Fibroblast of skin of right biceps (primary cell): ENCODE measurements around the gene CACTIN.

ENCODE experiments used
- DNase-seq: peaks from one replicate; pipeline ENCODE4 v3.0.0-alpha.2; 2013

The CACTIN gene

DNA sequence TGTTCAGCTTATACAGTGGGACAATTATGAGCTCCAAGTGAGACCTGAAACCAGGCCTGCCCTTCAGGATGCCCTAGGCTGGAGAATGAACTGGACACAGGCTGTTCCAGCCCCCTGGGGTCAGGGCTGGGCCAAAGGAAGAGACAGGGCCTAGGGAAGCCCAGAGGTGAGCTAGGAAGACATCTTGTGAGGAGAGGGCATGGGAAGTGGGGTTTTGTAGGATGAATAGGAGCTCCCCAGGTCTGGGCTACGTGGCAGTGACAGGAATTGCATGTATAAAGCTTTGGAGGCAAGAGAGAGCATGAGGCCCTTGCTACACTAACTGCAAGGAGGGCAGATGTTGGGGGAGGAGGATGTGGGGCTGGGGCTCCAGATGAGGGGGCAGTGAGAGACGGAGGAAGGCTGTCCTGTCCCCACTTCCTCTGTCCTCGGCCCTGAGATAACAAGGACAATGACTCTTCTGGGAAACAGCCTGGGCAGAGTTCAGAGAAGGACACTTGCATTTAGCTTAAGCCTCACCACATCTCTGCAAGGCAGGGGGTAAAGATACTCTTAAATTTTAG, 18.4 kb downstream of the CACTIN start:
- DNase-seq, result no peak

DNA sequence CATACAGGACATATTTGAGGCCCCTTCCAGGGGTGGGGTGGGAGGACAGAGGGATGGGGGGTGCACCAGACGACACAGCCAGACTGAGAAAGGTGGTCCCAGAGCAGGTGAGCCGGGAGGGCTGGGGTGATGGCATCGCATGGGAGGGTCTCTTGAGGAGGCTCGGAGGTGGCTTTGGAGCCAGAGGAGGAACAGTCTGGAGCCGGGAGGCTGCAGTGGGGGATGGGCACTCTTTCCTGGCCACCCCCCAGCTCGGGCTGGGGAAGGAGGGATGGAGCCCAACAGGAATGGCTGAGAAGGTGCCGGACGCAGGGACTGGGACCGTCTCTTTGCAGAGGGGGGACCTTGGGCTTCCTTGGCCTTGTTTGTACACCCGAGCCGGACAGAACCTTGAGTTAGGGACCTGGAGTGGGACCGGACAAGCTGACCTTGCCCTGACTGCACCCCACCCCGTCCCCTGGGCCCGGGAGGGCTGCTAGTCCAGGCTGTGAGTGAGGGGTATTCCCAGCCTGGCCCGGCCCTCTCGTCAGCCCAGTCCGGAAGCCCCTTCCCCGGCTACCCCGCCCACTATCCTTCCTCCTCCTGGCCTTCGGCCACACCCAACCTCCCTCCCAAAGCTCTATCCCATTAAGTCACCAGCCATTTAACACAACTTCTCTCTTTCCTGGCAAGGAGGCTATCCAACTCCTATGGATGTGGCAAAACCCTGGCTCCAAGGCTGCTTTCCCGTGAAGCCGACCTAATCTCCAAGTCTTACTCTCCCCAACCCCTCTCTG, 19.1 kb downstream of the CACTIN start:
- peak; percentile 42 for DNase-seq

DNA sequence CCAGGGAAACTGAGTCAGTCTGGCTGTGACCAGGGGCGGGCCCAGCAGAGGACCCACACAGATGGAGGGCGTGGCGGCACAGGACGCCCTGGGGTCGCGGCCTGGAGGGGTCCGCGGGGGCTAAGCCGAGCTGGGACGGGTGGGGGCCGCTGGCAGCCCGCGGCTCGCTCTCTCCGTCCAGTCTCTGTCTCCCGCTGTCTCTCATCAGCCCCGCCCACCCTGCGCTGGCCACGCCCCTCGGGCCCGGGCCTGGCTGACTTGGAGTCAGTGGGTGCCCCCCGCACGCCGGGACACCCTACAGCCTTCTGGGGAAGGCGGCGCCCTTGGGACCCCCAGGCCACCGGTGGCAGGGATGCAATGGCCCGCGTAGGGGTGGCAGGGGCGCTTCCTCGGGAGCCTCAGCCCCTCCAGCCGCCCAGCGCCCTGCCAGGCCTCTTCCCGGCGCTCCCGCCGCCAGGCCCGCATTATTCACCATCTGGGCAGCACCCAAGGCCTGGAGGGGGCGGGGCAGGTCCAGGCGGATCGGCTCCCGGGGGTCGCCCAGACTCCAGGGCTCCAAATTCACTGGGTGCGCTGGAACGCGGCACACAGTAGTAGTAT, 19.8 kb downstream of the CACTIN start, which contains the start of gene TBXA2R:
TSS of gene TBXA2R (minus strand) at position 186 of the 600 bp plus-strand sequence. CDS start 6,241 bp downstream, outside the sequence.
- DNase-seq, result peak; percentile 70

DNA sequence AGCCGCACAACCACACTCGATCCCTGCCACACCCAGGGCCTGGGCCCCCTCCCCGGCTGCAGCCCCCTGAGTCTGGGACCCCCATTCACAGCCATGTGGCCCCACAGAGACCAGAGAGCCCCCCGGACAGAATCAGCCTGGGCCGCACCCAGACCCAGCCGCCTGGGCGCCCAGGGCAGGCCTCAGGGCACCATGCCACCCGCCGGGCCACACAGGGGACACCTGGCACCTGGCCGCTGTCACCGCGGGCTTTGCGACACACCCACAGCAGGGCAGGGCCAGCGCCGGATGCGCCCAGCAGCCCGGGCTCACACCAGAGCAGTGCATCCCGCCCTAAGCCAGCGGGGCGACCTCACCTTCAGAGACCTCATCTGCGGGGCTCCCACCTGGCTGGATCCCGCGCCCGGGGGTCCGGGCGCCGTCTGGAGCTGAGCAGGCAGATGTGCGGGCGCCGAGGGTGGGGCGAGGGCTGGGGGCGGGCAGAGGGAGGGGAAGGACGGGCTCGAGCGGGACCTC, 20.4 kb downstream of the CACTIN start:
- no peak for DNase-seq

DNA sequence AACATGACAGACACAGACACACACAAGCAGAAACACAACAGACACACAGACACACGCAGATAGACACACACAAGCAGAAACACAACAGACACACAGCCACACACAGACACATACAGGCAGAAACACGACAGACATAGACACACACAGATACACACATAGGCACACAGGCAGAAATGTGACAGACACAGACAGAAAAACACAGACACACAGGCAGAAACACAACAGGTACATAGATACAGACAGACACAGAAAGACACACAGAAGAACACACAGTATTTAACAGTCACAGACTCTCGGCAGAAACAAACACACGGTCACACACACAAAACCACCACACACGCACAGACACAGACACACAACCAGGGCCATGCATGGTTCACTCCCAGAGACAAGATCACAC, 20.8 kb downstream of the CACTIN start:
- no peak for DNase-seq

DNA sequence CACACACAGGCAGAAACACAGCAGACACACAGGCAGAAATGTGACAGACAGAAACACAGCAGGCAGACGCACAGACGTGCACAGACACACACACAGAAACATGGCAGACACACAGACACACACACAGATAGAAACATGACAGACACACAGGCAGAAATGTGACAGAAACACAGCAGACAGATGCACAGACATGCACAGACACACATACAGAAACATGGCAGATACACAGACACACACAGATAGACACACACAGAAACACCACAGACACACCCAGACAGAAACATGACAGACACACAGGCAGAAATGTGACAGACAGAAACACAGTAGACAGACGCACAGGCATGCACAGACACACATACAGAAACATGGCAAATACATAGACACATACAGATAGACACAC, 21.2 kb downstream of the CACTIN start:
- DNase-seq, result no peak

DNA sequence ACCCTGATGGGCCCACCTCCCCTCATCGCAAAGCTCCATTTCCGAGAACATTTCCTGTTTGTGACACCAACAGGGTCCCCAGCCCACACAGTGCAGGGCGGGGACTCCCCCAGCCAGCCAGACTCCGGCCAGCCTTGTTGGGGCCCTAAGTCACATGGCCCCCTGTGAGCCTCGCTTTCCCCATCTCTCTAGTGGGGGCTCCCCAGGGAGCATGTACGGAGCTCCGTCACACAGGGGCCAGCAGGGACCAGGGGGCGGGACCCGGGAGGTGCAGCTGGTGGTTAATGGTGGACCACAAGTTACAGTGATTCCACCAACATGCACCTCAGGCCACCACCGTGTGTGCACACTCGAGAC, 21.6 kb downstream of the CACTIN start:
- no peak for DNase-seq

DNA sequence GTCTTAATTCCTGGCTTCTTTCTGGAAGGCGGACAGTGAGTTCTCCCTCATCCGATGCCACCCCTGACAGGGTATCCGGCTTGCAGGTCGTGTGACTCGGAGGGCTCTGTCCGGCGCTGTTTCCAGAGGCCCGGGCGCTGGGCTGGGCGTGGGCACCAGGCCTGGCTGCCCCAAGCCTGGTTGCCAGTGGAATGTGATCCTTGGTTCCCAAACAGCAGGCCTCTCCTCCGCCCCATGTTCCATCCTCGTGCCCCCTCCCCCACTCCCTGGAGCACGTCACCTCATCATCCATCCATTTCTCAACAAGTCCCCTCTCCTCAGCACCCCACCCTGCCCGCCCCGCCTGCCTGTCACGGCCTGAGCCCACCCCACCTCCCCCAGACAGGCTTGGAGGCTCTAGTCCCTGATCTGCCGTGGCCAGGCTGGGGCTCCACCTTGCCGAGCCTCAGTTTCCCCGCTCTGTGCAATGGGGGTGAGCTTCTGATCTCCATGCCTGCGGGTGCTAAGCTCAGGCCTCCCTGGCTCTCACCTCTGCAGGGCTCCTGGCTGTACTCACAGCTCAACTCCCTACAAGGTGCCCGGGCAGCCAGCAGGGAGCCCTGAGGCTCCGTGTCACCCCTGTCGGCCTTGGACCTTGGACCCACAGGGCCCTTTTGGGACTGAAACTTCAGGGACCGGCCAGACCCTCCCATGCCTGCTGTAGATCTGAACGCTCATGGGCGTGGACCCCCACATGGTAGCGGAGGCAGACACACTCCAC, 22.2 kb downstream of the CACTIN start:
- no peak for DNase-seq

DNA sequence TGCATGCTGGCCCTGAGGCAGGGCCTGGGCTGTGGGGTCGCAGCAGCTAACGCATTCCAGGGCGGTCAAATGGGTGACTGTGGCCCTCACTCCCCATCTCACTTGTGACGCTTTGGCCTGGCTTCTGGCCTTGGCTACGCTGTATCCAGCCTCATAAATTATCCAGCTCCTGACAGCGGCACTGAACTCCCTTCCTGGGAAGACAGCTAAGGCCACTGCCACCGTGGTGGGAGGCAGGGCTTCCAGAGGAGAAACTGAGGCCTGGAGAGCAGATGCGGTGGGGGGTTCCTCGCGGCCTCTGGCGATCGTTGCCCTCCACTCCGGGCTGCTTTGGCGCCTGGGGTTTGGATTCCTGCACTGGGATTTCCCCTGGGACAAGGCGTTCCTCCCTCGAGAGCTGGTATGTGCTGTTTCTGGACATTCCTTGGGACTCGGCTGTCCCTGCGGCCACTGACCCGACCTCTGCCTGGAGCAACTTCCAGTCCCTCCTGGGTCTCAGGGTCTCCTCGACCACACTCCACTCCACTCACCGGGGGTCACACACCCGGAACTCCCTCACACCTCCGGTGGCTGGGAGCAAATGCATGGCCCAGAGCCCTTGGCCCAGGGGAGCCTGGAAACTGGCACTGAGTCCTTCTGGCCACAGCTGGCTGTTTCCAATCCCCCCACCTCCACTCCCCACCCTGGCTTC, 23.3 kb downstream of the CACTIN start:
- DNase-seq, result no peak

DNA sequence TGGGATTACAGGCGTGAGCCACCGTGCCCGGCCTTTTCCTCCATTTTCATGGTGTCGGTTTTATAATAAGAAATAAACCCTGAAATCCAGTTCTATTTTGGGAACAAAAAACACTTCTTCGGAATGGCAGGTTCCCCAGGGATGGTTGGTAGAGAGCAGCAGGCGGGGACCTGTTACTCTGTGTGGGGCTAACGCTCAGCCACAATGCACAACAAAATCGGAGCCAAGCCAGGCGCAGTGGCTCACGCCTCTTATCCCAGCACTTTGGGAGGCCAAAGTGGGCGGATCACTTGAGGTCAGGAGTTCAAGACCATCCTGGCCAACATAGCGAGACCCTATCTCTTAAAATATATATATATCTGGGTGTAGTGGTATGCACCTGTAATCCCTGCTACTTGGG, 25.6 kb downstream of the CACTIN start:
- DNase-seq, result no peak

DNA sequence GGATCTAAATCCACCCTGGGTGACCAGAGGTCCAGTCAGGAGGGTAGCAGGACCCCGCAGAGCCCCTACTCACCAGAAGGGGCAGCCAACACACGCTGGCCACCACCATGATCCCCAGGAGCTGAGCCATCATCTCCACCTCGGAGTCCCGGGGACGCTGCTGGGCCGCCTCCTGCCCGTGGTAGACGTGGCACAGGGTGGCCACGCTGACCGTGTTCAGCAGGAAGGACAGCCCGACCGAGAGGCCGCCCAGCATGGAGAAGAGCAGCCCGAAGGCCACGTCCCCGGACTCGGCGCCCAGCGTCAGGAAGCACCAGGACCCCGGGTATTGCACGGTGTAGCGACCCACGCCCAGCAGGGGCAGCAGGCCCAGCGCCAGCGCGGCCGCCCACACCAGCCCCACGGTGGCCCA, 26.8 kb downstream of the CACTIN start:
- no peak for DNase-seq

DNA sequence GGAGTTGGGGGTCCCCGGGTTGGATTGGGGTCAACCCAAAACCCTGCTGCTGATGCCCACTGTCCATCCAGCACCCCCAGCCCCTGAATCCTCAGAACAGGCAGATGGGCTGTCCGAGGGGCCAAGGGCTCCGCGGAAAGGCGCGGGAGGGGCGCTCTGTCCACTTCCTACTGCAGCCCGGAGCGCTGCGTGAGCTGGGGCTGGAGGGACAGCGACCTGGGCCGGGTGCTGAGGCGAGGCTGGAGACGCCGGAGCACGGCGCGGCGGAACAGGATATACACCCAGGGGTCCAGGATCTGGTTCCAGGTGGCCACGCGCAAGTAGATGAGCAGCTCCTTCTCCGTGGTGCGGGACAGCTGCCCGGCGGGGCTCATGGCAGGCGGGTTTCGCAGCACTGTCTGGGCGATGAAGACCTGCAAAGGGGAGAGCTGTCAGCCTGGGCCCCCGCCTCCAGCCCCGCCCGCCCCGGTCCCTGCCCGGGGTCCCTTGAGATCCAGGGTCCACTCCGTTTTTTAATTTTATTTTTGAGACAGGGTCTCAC, 31.0 kb downstream of the CACTIN start:
- DNase-seq, result no peak

DNA sequence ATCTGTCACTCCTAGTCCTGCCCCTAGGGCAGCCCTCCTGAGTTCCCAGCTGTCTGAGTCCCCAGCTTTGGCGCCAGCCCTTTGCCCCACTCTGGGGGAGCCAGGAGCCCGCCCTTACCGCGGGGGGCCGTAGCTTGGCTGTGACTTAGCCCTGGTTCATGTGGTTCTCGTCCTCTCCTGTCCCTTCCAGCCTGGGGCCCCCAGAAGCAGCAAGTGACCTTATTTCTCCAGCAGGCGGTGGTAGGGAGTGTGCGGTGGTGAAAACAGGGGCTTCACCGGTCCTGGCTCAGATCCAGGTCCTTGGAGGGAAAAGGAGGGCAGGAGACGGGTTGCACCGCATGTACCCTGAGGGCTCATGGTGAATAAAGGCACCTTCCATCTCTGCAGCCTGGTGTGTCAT, 33.4 kb downstream of the CACTIN start:
- no peak for DNase-seq

DNA sequence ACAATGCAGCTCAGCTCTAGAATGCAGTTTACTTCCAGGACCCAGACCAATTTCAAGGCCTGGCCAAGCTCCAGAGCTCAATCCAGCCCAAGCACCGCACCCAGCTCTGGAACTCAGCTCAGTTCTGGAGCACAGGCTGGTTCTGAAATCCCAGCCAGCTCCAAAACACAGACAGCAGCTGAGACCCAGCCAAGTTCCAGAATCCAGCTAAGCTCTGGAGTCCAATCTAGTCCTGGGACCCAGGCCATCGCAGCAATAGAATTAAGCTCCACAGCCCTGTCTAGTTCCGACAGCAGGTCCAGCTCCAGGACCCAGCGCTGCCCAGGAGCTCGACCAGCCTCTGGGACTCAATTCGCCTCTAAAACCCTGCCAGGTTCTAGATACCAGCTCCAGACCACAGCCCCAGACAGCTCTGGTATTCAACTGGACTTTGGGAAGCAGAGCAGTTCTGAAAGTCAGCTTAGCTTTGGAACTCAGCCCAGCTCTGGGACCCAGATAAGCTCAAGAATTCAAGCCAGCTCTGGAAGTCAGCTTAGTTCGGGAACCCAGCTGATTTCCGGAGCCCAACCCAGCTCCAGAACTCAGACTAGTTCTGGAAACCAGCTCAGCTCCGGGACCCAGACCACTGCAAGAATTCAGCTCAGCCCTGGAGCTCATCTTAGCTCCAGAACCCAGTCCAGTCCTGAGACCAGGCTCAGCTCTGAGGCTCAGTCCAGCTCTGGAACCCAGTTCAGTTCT, 34.5 kb downstream of the CACTIN start:
- DNase-seq, result no peak

DNA sequence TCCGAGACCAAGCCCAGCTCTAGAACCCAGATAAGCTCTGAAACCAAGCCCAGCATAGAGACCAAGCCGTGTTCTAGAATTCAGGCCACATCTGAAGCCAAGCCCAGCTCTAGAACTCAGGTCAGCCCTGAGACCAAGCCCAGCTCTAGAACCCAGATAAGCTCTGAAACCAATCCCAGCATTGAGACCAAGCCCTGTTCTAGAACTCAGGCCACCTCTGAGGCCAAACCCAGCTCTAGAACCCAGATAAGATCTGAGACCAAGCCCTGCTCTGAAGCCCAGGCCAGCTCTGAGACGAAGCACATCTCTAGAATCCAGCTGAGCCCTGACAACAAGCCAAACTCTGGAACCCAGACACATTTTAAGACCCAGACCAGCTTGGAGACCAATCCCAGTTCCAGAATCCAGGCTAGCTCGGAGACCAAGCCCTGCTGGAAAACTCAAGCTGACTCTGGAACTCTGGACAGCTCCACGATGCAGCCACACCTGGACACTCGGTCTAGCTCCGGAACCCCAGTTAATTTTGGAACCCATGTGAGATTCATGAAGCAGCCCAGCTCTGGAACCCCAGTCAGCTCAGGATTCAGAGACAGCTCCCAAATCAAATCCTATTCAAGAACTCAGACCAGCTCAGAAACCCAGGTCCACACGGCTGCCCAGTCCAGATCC, 35.5 kb downstream of the CACTIN start:
- DNase-seq, result no peak

DNA sequence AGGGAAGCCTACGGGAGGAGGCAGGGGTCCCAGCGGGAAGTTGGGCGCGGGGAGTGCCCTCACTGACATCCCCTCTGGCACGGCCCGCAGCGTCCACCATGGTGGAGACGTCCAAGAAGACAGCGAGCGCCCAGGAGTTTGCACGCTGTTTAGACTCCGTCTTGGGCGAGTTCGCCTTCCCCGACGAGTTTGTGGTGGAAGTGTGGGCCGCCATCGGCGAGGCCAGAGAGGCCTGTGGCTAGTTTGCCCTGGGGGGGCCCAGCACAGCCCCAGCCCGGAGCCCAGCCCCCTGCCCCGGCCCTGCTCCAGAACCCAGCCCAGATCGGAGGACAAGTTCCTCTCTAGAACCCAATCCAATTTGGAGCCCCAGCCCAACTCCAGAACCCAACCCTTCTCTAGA, 36.6 kb downstream of the CACTIN start:
- DNase-seq, result no peak

DNA sequence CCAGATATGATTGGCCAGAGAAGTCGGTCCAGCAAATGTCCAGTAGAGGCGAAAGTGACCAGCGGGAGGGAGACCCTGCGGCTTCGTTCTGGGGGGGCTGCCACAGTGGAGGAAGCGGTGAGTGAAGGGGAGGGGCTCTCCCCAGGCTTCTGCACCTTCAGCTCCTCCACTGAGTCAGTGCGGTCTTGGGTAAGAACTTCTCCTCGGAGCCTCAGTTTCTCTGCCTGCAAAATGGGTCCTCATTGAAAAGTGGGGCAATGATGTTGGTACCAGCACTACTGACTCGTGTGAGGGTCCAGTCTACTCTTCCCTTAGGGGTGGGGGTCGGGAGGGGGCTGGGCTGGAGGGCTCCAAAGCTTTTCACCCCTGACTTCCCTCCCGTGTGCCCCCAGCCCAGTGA, 37.2 kb downstream of the CACTIN start:
- no peak for DNase-seq

DNA sequence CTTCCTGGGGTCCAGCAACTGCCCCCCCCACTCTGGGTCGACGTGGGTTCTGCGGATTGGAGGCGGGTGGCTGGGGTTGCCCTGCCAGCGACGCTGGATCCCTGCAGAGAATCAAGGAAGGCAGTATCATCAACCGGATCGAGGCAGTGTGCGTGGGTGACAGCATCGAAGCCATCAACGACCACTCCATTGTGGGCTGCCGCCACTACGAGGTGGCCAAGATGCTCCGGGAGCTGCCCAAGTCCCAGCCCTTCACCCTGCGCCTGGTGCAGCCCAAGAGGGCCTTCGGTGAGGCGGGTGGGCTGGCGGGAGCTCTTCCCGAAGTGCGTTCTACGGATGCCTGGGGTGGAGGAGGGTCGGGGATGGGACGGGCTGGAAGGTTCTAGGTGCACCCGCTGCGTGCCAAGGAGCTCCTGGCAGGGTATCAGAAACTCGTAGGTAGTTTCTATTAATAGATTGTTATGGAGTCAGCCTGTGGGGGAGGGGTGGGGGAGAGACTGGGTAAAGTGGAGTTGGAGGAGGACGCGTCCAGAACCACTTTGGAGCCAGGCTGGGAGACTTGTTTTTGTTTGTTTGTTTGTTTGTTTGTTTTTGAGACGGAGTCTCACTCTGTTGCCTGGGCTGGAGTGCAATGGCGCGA, 39.8 kb downstream of the CACTIN start:
- no peak for DNase-seq

DNA sequence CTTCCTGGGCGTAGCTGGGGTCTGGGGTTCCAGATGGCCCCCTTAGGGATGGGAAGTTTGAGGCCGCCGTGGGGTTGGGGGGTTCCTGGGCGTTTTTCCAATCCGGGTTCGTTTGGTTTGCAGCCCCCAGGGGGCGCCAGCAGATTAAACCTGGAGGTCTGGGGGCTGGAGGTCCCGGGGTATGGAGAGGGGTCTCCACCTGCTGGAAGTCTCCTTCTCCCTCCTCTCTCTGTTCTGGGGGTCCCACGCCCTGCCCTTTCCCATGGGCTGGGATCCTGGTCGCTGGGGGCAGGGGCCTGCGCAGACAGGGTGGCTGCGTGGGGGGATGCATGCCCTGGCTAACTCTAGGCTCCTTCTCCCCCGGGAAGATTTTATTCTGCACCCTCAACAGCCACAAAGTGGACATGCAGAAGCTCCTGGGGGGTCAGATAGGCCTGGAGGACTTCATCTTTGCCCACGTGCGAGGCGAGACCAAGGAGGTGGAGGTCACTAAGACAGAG, 40.4 kb downstream of the CACTIN start:
- DNase-seq, result no peak
